ENCODE measurements around the gene HMGB1.

Gene HMGB1

GRCh38 chr13:30422054-30422839 is 43.5 kb downstream of the HMGB1 start, which contains the start of gene UBE2L5:
Gene UBE2L5 (plus strand): TSS chr13:30422493. CDS start chr13:30427991, 5,498 bp downstream.
- TF ChIP-seq GATA3 (IDR thresholded peaks at IDR 0.05; ENCODE audit: low read depth, low read length) (no peak), GATA2 (IDR thresholded peaks at IDR 0.05; ENCODE audit: low read depth, low read length) (no peak)

GRCh38 chr13:30421093-30422053 is 44.4 kb downstream of the HMGB1 start:
- no peak for TF ChIP-seq GATA2 (IDR thresholded peaks at IDR 0.05; ENCODE audit: low read depth, low read length)
- no peak for TF ChIP-seq GATA3 (IDR thresholded peaks at IDR 0.05; ENCODE audit: low read depth, low read length)

- TF ChIP-seq GATA2 (IDR thresholded peaks at IDR 0.05; ENCODE audit: low read depth, low read length) (no peak), GATA3 (IDR thresholded peaks at IDR 0.05; ENCODE audit: low read depth, low read length) (no peak)
These were observed 46.8 kb downstream of the HMGB1 start for GRCh38 chr13:30418717-30419459.

- TF ChIP-seq GATA3 (IDR thresholded peaks at IDR 0.05; ENCODE audit: low read depth, low read length) (no peak), GATA2 (IDR thresholded peaks at IDR 0.05; ENCODE audit: low read depth, low read length) (no peak)
These were observed 47.5 kb downstream of the HMGB1 start for GRCh38 chr13:30418075-30418716.

- TF ChIP-seq GATA3 (IDR thresholded peaks at IDR 0.05; ENCODE audit: low read depth, low read length) (no peak), GATA2 (IDR thresholded peaks at IDR 0.05; ENCODE audit: low read depth, low read length) (no peak)
These were observed 49.3 kb downstream of the HMGB1 start for GRCh38 chr13:30416471-30416870.

- TF ChIP-seq GATA3 (IDR thresholded peaks at IDR 0.05; ENCODE audit: low read depth, low read length) = no peak
- no peak for TF ChIP-seq GATA2 (IDR thresholded peaks at IDR 0.05; ENCODE audit: low read depth, low read length)
These were observed 50.2 kb downstream of the HMGB1 start for GRCh38 chr13:30415430-30416030.

- TF ChIP-seq GATA2 (IDR thresholded peaks at IDR 0.05; ENCODE audit: low read depth, low read length) (no peak), GATA3 (IDR thresholded peaks at IDR 0.05; ENCODE audit: low read depth, low read length) (no peak)
These were observed 51.9 kb downstream of the HMGB1 start for GRCh38 chr13:30413842-30414241.

GRCh38 chr13:30412346-30412745 is 53.4 kb downstream of the HMGB1 start:
- TF ChIP-seq GATA2 (IDR thresholded peaks at IDR 0.05; ENCODE audit: low read depth, low read length) (no peak), GATA3 (IDR thresholded peaks at IDR 0.05; ENCODE audit: low read depth, low read length) (no peak)

- TF ChIP-seq GATA3 (IDR thresholded peaks at IDR 0.05; ENCODE audit: low read depth, low read length) = no peak
- no peak for TF ChIP-seq GATA2 (IDR thresholded peaks at IDR 0.05; ENCODE audit: low read depth, low read length)
These were observed 55.0 kb downstream of the HMGB1 start for GRCh38 chr13:30410705-30411125.

- TF ChIP-seq GATA3 (IDR thresholded peaks at IDR 0.05; ENCODE audit: low read depth, low read length) = no peak
- TF ChIP-seq GATA2 (IDR thresholded peaks at IDR 0.05; ENCODE audit: low read depth, low read length) = no peak
These were observed 55.6 kb downstream of the HMGB1 start for GRCh38 chr13:30409886-30410704.

GRCh38 chr13:30408319-30409101 is 57.2 kb downstream of the HMGB1 start:
- TF ChIP-seq GATA3 (IDR thresholded peaks at IDR 0.05; ENCODE audit: low read depth, low read length) = no peak

Data from SH-SY5Y (cell line).